ACHN (cell line): Measurements from ENCODE around the gene MPP1.

Source experiments
- DNase-seq: peaks from one replicate; pipeline ENCODE4 v3.0.0-alpha.2; 2015
- in situ Hi-C: cut with HindIII; loops from 2 replicates; pipeline ENCODE4 v1.10.0; 2017; ENCODE audit warnings: low sequenced_read_pairs, low pct_ligation_motif_present, low pct_unique_long_range_greater_than_20kb

Gene MPP1

DNA sequence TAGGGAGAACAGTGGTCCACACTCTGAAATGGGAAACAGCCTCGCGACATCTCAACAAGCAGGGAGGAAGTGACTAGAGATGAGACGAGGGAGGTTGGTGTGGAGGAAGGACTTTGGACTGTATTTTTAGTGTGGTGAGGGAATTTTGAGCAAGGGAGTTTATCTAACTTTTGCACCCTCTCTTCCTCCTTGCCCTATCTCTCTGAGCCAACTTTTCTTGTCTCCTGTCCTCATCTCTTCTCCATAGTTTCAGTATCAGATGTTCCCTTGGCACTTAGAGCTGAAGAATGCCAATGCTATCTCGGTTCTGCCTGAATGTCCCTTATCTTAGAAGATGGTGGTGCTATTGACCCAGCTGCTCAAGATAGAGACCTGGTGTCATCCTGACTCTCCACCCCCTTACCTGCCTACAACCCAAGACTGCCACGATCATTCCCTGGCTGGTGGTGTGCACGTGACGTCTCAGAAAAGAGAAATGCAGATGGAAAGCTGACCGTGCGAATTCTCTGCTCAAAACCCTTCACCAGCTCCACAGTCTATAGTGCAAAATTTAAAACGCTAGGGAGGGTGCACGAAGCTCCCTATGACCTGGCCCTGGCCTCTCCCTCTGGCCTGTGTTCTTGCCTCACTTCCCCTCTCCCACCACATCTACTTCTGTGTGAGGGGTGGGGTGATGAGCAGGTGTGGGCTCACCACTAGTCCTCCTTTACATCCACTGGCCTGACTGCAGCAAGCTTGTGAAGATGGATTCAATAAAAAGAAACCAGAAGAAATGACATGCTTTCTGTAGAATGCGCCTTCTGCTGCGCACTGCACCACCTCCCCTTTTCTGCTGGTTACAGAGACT lies 20.9 kb downstream of the MPP1 start:
- in situ Hi-C loops: no loop called here
- no peak for DNase-seq

DNA sequence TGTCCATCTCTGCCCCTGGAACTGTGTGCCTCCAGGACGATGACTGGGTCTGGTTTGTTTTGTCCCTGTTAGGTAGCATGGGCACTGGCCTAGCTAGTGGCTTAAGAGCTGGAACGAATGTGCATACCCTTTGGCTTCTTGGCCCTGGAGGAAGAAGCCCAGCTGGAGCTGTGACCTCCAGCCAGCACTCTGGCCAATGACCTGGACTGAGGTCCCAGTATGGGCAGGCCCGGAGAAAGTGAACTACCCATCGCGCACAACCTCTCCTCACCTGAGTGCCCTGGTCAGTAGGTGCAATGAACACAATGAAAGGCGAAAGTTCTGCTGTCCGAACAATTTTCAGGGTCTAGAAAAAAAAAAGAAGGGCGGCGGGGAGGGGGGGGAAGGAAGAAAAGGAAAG lies 24.3 kb downstream of the MPP1 start:
- in situ Hi-C loops: no loop called here
- no peak for DNase-seq

DNA sequence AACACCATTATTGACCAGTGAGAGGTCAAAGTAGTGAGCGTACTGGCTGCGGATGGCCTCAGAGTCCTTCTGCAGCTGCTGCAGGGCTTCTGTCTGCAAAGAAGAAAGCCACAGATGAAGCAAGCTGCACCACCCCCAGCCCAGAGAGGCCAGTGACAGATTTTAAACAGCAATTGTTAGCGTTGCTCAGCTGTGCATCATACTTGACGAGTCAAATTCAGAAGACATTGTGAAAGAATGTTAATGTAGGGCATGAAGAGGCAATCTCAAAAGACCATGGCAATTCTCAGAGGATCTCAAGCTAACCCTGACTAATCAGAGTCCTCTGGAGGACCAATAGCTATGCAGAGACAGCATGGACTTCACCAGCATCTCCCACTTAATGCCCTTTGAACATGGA lies 26.0 kb downstream of the MPP1 start:
- in situ Hi-C loops: no loop called here
- DNase-seq: no peak

DNA sequence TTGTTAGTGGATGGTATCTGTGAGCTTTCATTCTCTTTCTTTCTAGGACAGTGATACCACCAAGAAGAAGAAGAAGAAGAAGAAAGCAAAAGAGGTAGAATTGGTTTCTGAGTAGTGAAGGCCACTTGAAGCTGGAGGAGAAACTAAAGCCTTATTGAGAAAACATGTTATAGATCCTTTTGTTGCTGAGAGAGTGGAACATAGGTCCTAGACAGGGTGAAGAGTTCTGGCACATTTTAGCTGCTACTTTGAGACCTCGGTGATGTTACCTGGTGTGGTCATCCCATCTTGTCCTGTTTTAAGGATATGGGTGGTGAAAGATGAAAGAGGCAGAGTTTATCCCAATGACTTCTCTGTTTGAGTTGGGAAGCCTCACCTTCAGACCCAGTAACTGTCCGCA lies 28.5 kb downstream of the MPP1 start:
- in situ Hi-C loops: no loop called here
- no peak for DNase-seq

DNA sequence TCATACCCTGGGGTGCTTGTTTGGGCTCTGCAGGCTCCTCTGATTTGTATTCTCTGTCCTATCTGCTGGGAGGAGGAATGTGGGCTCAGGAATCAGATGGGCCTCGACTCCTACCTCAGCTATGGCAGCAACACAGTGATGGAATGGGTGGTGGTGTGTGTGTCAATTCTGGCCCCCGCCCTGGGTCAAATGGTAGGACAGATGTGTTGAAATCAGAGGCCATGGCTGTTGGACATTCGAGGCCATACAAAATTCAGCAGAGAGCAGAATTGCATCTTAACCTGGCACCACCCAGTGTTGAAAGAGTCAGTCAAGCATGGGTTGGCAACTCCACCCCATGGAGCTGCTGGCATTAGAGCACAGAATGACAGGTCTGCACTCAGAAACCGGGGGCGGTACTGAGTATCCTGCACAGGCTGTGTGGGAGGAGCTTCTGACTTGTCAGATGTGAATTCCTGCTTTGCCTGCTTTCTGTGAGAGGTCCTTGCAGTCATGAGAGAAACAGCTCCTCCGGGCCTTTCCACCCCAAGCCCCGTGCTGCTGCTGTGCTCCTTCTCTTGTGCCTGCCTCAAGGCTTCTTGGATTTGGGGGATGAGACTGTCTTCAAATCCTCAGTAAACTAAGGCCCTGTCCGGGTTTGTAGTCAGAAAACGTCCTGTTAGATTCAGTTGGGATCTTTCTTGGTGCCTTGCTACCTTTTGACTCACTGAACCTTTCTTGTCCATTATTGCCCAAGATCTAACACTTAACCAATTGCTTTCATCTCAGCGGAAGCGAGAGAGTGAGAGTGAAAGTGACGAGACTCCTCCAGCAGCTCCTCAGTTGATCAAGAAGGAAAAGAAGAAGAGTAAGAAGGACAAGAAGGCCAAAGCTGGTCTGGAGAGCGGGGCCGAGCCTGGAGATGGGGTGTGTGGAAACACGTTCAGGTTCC lies 29.6 kb downstream of the MPP1 start:
- peak; percentile 59 for DNase-seq
- in situ Hi-C loops: no loop called here

DNA sequence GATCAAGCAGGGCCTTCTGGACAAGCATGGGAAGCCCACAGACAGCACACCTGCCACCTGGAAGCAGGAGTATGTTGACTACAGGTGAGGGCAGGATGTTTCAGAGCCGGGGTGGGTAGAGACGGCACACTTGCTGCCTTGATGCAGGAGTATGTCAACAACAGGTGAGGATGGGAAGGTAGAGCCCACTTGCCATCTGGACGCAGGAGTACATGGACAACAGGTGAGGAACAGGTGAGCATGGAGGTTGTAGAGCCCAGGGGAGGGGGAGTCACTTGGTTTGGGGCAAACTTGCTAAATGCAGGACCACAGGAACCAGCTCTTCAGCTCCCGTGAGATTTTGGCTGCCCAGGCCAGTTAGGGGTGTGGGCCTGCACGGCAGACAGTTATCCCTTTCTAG lies 30.7 kb downstream of the MPP1 start:
- no peak for DNase-seq
- in situ Hi-C loops: no loop called here

DNA sequence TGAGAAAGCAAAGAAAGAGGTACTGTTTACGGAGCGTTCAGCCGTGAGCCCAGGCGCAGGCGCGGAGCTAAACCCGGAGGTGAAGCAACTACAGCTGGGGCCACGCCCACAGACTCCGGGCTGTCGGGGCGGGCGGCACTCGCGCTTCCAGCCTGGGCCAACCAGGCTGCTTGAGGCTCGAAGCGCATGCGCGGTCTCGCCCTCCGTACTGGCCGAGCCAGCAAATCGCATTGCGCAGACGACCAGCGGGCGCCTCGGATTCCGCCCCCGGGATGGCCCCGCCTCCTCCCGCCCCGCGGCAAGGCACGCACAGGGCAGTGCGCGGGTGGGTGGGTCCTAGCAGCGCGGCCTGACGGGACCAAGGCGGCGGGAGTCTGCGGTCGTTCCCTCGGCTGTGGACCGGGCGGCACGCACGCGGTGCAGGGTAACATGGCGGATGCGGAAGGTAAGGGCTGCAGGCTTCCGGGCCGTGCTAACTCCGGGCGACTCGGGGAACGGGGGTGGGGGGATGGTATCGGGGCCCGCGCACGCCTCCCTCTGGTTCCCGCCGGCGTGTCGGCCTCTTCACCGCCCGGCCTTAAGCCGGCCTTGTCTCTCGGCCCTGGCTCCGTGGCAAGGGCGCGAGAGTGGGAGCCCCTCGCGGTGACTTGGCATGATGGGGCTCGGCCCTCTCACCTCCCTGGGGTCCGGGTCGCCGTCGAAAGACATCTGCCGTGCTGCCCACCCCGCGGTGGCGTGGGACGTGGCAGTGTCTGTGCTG lies 42.6 kb downstream of the MPP1 start, which contains the start of gene DKC1:
TSS of gene DKC1 (plus strand) at position 328 of the 760 bp plus-strand sequence. CDS start at position 430, 102 bp downstream.
- in situ Hi-C loops: no loop called here

DNA sequence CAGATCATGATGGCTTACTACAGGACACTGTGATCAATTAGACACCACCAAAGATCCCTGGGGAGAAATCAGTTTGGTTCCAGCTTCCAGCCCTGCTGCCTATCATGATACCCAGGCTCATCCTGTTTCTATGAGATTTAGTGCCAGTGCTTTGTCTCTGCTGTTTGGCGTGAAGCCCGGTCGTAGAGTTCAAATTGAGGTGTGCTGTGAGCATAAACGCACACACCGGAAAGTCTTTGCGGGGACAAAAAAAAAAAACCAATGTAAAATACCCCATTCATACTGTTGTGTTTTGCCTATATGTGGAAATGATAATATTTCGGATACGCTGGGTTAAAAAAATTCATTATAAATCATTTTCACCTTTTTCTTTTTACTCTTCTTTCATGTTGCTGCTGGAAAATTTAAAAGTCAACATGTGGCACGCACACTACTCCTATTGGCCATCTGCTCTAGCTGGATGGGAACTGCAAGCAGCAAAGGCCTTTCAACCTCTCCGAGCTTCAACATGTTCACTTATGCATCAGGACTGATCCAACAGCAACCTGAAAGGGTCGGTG lies 43.2 kb downstream of the MPP1 start:
- no peak for DNase-seq
- in situ Hi-C loops: no loop called here

More for the DNA sequence above, 42.6 kb downstream of the MPP1 start, which contains the start of gene DKC1:
- peak; percentile 89 for DNase-seq

DNA sequence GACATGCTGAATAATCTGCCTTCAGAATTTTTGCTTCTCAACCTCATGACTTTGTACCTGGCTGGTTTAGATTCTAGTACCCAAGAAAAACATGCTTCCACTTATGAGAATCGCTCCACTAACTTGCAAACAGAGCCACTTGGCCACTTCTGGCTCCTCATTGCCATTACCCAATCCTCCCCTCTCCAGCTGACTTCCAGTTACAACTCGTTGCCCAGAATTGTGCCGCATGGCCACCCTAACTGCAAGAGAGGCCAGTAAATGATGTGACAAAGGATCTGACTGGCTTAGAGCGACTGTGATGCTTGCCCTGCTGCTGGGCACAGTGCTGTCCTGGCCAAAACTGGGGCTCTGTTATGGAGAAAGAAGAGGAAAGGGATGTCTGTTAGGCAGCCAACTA lies 46.6 kb downstream of the MPP1 start:
- in situ Hi-C loops: no loop called here
- no peak for DNase-seq

DNA sequence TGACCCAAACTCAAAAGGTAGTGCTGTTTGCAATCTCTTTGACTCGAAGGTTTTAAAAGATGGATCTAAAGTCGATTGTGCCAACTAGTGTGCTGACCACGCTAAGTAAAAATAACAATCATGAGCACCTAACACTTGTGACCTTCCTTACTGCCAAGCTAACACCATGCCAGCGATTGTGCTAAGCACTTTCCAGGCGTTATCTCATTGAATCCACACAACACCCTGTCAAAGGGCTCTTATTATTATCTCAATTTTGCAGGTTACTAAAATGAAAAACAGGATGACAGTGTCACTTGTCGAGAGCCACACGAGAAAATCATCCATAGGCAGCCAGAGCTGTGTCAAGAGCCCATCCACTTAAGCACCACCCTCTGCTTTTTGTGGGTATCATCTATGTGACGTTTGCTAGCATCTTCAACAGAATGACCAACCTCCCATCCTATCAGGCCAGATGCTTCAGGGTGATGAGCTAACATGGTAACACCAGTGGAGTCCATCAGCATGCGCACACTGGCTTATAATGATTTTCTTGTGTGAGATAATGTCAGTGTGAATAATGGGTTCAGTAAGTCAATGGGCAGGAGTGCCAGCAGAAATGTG lies 53.5 kb downstream of the MPP1 start:
- no peak for DNase-seq
- in situ Hi-C loops: no loop called here

DNA sequence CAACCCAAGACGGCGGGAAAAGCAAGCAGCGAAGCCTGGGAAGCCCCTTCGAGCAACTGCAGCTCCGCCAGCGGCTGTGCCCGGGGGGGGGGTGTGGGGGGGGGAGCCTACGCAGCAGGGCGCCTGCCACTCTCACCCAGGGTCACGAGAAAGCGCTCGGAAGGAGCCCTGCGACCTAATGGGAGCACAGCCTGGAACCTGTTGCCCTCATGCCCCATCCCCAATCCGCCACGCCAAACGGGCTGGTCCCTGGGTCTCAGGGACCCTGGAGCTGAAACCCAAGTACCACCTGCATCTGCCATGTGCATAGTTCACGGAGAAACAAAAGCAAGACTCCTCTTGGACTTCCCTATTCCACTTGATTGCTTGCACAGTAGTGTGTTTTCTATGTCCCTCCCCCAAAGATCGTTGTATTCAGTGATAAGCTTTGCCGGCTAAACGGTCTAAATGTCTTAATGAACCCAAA lies 54.0 kb downstream of the MPP1 start:
- DNase-seq: no peak
- in situ Hi-C loops: no loop called here

DNA sequence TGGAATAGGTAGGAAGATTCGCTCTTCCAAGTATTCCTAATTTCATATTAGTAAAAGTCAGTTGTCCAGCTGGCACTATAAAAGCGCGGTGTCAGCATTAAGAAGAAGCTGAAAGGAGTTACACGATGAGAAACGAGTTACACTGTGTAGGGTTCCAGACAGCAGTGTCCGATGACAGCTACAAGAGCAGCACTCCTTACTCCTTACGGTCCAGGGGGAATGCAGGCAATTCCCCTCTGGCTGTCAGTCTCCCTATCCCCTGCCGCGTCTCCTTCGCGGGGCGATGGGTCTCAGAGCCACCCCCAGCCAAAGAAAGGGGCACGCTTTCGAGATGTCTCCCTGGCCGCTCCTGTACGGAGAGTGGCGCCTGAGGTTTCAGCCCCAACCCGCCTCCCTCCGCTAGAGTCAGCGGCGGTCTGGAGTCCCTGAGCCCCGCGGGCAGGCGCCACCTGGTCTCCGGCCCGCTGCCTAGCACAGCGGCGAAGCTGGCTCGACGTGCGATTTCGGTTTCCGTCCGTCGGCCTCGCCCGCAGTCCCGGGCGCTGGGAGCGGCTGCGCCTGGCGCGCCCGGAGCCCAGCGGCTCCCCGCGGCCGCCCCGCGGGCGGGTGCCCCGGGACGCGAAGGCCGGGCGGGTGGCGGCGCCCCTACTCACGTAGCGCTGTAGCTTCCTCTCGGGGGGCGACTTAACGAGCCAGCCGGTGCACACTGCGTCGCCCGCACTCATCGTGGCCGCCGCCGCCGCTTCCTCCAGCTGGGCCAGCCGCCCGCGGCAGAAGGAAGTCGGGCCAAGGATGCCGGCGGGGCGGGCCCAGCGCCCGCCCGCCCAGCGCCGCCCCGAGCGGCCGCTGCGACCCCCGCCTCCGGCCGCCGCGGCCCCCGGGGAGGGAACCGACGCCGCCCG lies 54.7 kb downstream of the MPP1 start, which contains the start of gene GAB3:
TSS of gene GAB3 (minus strand) at position 777 of the 902 bp plus-strand sequence. CDS start at position 725, 52 bp downstream.
- DNase-seq: peak; percentile 13

DNA sequence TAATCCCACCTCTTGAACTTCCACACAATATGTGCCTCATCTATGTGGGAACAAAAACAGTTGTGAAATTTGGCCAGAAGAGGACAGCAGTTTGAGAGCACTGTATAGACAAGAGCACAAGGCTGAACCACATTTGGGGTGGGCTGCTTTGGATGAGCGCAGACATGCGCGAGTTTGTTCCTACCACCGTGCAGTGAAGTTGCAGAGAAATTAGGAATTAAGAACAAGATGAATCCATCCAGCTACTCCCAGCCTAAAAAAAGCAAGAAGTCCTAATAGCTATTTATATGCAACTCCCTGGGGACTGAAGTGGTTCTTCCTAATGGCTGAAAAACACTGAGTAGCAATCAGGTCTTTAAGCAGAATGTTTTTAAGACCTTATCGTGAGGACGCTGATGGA lies 55.4 kb downstream of the MPP1 start:
- in situ Hi-C loops: no loop called here
- DNase-seq: no peak

More for the DNA sequence above, 54.7 kb downstream of the MPP1 start, which contains the start of gene GAB3:
- in situ Hi-C loops: no loop called here

DNA sequence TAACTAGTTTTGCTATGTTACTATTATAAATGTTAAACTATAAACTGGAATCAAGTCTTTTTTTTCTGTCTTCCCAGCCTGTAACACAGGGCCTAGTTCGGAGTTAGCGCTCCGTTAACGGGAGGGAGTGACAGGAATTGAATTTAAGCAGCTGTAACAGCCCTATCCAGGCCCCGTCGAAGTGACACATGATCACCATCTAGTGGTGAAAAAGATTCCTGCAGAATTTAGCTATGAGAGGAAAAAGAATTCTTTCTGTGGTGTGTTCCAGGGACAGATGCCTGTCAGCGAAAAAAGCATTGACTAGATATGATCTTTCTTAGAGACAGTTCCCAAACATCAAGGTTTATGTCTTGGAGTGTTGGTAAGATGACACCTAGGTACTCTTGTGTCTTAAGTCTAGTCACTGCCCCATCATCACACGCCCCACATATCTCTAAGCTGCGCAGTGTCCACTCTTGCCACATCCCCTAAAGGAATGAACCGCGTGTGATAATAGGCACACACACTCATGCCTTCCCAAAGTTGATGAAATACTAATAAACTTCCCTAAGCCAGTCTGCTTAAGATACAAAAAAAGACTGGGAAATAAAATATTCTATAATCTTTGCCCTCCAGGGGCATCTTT lies 56.5 kb downstream of the MPP1 start:
- in situ Hi-C loops: no loop called here
- DNase-seq: peak; percentile 51

DNA sequence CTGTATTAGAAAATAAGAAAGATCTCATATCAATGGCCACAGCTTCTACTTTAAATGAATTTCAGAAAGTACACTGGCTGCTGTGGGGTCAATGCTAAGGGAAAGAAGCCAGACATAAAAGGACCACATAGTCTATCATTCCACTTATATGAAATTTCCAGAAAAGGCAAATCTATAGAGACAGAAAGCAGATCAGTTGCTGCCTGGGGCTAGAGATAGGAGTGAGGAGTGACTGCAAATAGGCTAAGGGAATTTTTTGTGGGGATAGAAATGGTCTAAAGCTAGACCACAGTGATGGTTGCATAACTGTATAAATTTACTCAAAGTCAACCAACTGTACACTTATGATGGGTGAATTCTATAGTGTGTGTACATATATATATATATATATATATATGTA lies 62.7 kb downstream of the MPP1 start:
- DNase-seq: no peak

DNA sequence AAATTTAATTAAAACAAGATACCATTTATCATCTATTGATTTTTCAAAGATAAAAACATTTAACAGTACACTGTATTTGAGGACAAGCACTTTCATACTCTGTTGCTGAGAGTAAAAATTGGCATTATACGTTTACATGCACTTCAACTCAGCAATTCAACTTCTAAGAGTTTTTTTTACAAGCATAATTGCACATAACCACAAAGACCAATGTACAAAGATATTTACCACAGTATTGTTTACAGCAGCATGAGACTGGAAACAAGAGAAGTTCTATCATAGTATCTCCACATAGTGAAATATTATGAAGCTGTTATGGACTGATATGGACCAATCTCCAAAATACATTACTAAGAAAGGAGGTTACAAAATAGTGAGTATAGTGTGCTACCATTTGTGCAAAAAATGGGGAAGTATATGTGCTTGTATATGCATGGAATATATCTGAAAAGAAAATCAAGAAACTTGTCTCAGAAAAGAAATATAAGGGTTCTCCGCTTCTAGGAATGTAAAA lies 65.3 kb downstream of the MPP1 start:
- in situ Hi-C loops: no loop called here
- no peak for DNase-seq

More for the DNA sequence above, 62.7 kb downstream of the MPP1 start:
- in situ Hi-C loops: no loop called here
